ENCODE results near the gene PPWD1. TPM values are rescaled to one million over a fixed set of nuclear protein-coding genes. Genes with fewer than 3 reads are reported as not detected.

PPWD1 gene
- total and polyA plus RNA-seq, 5 donors from 2014 or later: 31.7 to 93.8 (median 38.0) TPM

DNA sequence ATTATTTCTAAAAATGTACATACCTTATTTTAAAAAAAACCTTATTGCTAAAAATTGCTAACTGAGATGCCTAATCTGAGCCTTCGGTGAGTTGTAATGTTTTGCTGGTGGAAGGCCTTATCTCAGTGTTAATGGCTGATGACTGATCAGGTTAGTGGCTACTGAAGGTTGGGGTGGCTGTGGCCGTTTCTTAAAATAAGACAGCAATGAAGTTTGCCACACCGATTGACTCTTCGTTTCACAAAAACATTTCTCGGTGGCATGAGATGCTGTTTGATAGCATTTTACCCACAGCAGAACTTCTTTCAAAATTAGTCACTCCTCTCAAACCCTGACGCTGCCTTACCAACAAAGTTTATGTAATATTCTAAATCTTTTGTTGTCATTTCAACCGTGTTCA is 14.8 kb upstream of the PPWD1 start:
- Histone ChIP-seq H3K27ac (ENCODE audit: insufficient read depth, low read length, poor library complexity, severe bottlenecking) (peak overlapping the region; percentile 41), H3K9me3 (ENCODE audit: control insufficient read depth in 2 of 2, low read length in 2 of 2) (no peaks in the 10 kb centered on the region), H3K4me3 (ENCODE audit: low read depth, low read length) (no peak overlapping the region), H3K4me1 (ENCODE audit: control insufficient read depth, insufficient read depth, low read length, poor library complexity, severe bottlenecking) (peaks cover 3% of the 10 kb centered on the region), H3K36me3 (ENCODE audit: control insufficient read depth, insufficient read depth, low read length) (peaks cover 34% of the 10 kb centered on the region), H3K27me3 (ENCODE audit: control insufficient read depth, insufficient read depth, low read length) (no peaks in the 10 kb centered on the region)
- H3K36me3 Mint-ChIP-seq: peaks cover 48% of the 10 kb centered on the region
- H3K9me3 Mint-ChIP-seq: no peaks in the 10 kb centered on the region
- peak overlapping the region in 2 of 3 donors; percentile 15 to 70 for H3K27ac Mint-ChIP-seq
- peaks cover 14 to 31% (median 23%) of the 10 kb centered on the region in 4 donors for H3K4me1 Mint-ChIP-seq
- no peaks in the 10 kb centered on the region for H3K27me3 Mint-ChIP-seq
- H3K4me3 Mint-ChIP-seq: no peak overlapping the region
- no peak for ATAC-seq (ENCODE audit: low read depth in 2 of 2)
- DNase-seq: peak in 1 of 3 donors; percentile 59

DNA sequence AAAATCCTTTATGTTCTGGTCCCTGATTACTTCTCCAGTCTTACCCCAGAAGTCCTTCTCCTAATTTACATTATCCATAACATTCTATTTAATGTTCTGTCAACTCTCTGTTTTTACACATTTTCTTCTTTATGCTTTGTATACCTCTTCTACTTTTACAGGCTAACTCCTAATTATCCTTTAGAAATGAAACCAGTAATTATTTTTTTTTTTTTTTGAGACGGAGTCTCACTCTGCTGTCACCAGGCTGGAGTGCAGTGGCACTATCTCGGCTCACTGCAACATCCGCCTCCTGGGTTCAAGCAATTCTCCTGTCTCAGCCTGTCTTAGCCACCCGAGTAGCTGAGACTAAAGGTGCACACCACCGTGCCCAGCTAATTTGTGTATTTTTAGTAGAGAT is 9.2 kb upstream of the PPWD1 start:
- no peaks in the 10 kb centered on the region for H3K27me3 Mint-ChIP-seq
- H3K36me3 ChIP-seq (ENCODE audit: control insufficient read depth, insufficient read depth, low read length): peaks cover 43% of the 10 kb centered on the region
- H3K4me3 ChIP-seq (ENCODE audit: low read depth, low read length): no peak overlapping the region
- H3K27ac Mint-ChIP-seq: peak overlapping the region in 2 of 3 donors; percentile 5 to 62
- no peaks in the 10 kb centered on the region for H3K4me1 ChIP-seq (ENCODE audit: control insufficient read depth, insufficient read depth, low read length, poor library complexity, severe bottlenecking)
- peaks cover 54% of the 10 kb centered on the region for H3K36me3 Mint-ChIP-seq
- H3K27ac ChIP-seq (ENCODE audit: insufficient read depth, low read length, poor library complexity, severe bottlenecking): no peak overlapping the region
- H3K4me3 Mint-ChIP-seq: no peak overlapping the region
- H3K4me1 Mint-ChIP-seq: peaks cover 30 to 43% (median 36%) of the 10 kb centered on the region in 4 donors
- ATAC-seq (ENCODE audit: low read depth in 2 of 2) (no peak), DNase-seq (no peak)
- H3K9me3 ChIP-seq (ENCODE audit: control insufficient read depth in 2 of 2, low read length in 2 of 2): no peaks in the 10 kb centered on the region
- H3K27me3 ChIP-seq (ENCODE audit: control insufficient read depth, insufficient read depth, low read length): no peaks in the 10 kb centered on the region
- H3K9me3 Mint-ChIP-seq: no peaks in the 10 kb centered on the region

DNA sequence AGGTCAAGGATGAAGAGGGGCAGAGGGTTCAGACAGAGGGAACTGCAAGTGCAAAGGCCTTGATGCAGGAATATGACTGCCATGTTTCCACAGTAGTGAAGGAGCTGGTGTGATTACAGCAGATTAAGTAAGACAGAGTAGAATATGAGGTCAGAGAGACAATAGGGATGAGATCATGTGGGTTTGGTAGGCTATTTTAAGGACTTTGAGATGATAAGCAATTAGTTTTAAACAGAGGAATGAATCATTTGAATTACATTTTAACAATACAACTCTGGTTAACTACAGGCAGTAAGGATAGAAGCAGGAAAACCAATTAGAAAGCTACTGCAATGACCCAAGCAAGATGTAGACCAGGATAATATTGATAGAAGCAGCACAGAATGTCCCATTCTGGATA is 7.8 kb upstream of the PPWD1 start:
- DNase-seq (no peak), ATAC-seq (ENCODE audit: low read depth in 2 of 2) (no peak)
- Mint-ChIP-seq H3K27me3 (no peaks in the 10 kb centered on the region), H3K36me3 (peaks cover 47% of the 10 kb centered on the region), H3K27ac (peak overlapping the region; percentile 17 to 43 (median 42)), H3K9me3 (no peaks in the 10 kb centered on the region), H3K4me3 (peak overlapping the region in 2 of 4 donors; percentile 12 to 35), H3K4me1 (peaks cover 28 to 48% (median 34%) of the 10 kb centered on the region in 4 donors)
- Histone ChIP-seq H3K36me3 (ENCODE audit: control insufficient read depth, insufficient read depth, low read length) (peaks cover 35% of the 10 kb centered on the region), H3K27ac (ENCODE audit: insufficient read depth, low read length, poor library complexity, severe bottlenecking) (no peak overlapping the region), H3K9me3 (ENCODE audit: control insufficient read depth in 2 of 2, low read length in 2 of 2) (no peaks in the 10 kb centered on the region), H3K4me3 (ENCODE audit: low read depth, low read length) (no peak overlapping the region), H3K27me3 (ENCODE audit: control insufficient read depth, insufficient read depth, low read length) (no peaks in the 10 kb centered on the region), H3K4me1 (ENCODE audit: control insufficient read depth, insufficient read depth, low read length, poor library complexity, severe bottlenecking) (no peaks in the 10 kb centered on the region)

DNA sequence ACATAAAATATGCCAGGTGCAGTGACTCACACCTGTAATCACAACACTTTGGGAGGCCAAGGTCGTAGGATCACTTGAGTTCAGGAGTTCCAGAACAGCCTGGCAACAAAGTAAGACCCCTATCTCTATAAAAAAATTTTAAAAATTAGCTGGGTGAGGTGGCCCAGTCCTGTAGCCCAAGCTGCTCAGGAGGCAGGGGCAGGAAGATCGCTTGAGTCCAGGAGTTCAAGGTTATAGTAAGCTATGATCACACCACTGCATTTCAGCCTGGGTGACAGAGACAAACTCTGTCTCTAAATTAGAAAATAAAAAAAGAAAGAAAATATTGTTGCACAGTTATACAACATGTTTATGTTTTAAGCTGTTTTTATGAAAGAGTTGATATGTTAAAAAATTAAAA is 6.9 kb upstream of the PPWD1 start:
- Mint-ChIP-seq H3K4me3 (peak overlapping the region in 1 of 4 donors; percentile 63), H3K36me3 (peaks cover 40% of the 10 kb centered on the region), H3K27me3 (no peaks in the 10 kb centered on the region), H3K9me3 (no peaks in the 10 kb centered on the region), H3K4me1 (peaks cover 31 to 49% (median 35%) of the 10 kb centered on the region in 4 donors), H3K27ac (no peak overlapping the region)
- Histone ChIP-seq H3K4me3 (ENCODE audit: low read depth, low read length) (no peak overlapping the region), H3K27me3 (ENCODE audit: control insufficient read depth, insufficient read depth, low read length) (no peaks in the 10 kb centered on the region), H3K36me3 (ENCODE audit: control insufficient read depth, insufficient read depth, low read length) (peaks cover 29% of the 10 kb centered on the region), H3K9me3 (ENCODE audit: control insufficient read depth in 2 of 2, low read length in 2 of 2) (no peaks in the 10 kb centered on the region), H3K4me1 (ENCODE audit: control insufficient read depth, insufficient read depth, low read length, poor library complexity, severe bottlenecking) (peaks cover 2% of the 10 kb centered on the region), H3K27ac (ENCODE audit: insufficient read depth, low read length, poor library complexity, severe bottlenecking) (no peak overlapping the region)
- ATAC-seq (ENCODE audit: low read depth in 2 of 2) (no peak), DNase-seq (no peak)

DNA sequence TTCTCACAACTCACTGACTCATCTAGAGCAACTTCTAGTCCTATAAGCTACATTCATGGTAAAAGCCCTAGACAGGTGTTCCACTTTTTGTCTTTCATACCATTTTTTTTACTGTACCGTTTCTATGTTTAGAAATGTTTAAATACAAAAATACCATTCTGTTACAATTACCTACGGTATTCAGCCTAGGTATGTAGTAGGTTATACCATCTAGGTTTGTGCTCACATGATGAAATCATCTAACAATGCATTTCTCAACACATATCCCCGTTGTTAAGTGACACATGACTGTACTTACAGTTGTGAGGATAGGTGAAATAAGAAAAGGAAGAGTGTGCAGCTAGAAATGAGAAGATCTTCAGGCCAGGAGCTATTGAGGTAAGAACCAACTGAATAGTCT is 6.4 kb upstream of the PPWD1 start:
- DNase-seq: no peak
- peak overlapping the region in 1 of 3 donors; percentile 9 for H3K27ac Mint-ChIP-seq
- peaks cover 40% of the 10 kb centered on the region for H3K36me3 Mint-ChIP-seq
- no peaks in the 10 kb centered on the region for H3K27me3 ChIP-seq (ENCODE audit: control insufficient read depth, insufficient read depth, low read length)
- no peaks in the 10 kb centered on the region for H3K27me3 Mint-ChIP-seq
- H3K36me3 ChIP-seq (ENCODE audit: control insufficient read depth, insufficient read depth, low read length): peaks cover 29% of the 10 kb centered on the region
- peak overlapping the region in 1 of 4 donors; percentile 63 for H3K4me3 Mint-ChIP-seq
- H3K9me3 ChIP-seq (ENCODE audit: control insufficient read depth in 2 of 2, low read length in 2 of 2): no peaks in the 10 kb centered on the region
- peaks cover 36 to 54% (median 37%) of the 10 kb centered on the region in 4 donors for H3K4me1 Mint-ChIP-seq
- H3K27ac ChIP-seq (ENCODE audit: insufficient read depth, low read length, poor library complexity, severe bottlenecking): no peak overlapping the region
- no peaks in the 10 kb centered on the region for H3K9me3 Mint-ChIP-seq
- no peak overlapping the region for H3K4me3 ChIP-seq (ENCODE audit: low read depth, low read length)
- no peak for ATAC-seq (ENCODE audit: low read depth in 2 of 2)
- H3K4me1 ChIP-seq (ENCODE audit: control insufficient read depth, insufficient read depth, low read length, poor library complexity, severe bottlenecking): peaks cover 8% of the 10 kb centered on the region

DNA sequence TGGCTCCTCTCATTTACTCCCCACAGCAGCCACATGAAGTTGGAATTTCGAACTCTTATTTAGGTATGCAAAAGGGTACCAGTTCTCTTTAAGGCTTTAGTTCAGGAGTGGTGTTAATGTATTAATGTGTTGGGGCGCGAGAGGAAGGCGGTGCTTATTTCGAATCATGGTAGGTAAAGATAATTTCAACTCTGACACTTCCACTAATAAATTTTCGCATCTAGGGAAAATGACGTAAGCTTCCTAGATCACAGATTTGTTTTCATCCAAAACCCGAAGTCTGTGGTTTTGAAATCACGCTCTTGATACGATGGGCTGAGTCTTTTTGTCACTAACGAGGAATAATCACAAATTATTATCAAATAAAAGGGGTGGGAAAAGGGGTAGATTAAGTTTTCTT is 681 bp downstream of the PPWD1 start:
- Histone ChIP-seq H3K4me1 (ENCODE audit: control insufficient read depth, insufficient read depth, low read length, poor library complexity, severe bottlenecking) (peaks cover 38% of the 10 kb centered on the region), H3K27me3 (ENCODE audit: control insufficient read depth, insufficient read depth, low read length) (no peaks in the 10 kb centered on the region), H3K27ac (ENCODE audit: insufficient read depth, low read length, poor library complexity, severe bottlenecking) (peak overlapping the region; percentile 95), H3K4me3 (ENCODE audit: low read depth, low read length) (peak overlapping the region; percentile 99), H3K36me3 (ENCODE audit: control insufficient read depth, insufficient read depth, low read length) (peaks cover 12% of the 10 kb centered on the region), H3K9me3 (ENCODE audit: control insufficient read depth in 2 of 2, low read length in 2 of 2) (no peaks in the 10 kb centered on the region)
- Mint-ChIP-seq H3K36me3 (peaks cover 16% of the 10 kb centered on the region), H3K4me1 (peaks cover 23 to 74% (median 57%) of the 10 kb centered on the region in 4 donors), H3K27ac (peak overlapping the region; percentile 96 to 100 (median 99)), H3K4me3 (peak overlapping the region; percentile 94 to 99 (median 97)), H3K9me3 (no peaks in the 10 kb centered on the region), H3K27me3 (no peaks in the 10 kb centered on the region)
- ATAC-seq (ENCODE audit: low read depth in 2 of 2) (no peak), DNase-seq (peak in 1 of 3 donors; percentile 46)

DNA sequence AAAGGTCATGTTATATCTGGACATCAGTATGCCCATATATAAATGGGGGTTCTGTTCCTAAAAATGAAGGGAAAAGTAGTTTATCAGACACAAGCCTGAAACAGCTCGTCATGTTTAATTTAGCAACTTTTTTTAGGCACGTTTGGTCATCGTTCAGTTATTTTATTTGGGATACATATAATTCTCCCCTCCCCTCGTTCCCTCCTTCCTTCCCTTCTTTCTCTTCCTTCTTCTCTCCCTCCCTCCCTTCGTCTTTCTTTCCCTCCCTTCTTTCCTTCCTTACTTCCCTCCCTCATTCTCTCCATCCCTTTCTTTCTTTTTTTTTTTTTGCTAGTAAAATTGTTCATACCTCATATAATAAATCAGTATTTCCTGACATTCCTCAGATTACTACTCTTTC is 3.4 kb downstream of the PPWD1 start:
- H3K27me3 Mint-ChIP-seq: no peaks in the 10 kb centered on the region
- H3K36me3 Mint-ChIP-seq: peaks cover 18% of the 10 kb centered on the region
- peaks cover 18 to 72% (median 59%) of the 10 kb centered on the region in 4 donors for H3K4me1 Mint-ChIP-seq

DNA sequence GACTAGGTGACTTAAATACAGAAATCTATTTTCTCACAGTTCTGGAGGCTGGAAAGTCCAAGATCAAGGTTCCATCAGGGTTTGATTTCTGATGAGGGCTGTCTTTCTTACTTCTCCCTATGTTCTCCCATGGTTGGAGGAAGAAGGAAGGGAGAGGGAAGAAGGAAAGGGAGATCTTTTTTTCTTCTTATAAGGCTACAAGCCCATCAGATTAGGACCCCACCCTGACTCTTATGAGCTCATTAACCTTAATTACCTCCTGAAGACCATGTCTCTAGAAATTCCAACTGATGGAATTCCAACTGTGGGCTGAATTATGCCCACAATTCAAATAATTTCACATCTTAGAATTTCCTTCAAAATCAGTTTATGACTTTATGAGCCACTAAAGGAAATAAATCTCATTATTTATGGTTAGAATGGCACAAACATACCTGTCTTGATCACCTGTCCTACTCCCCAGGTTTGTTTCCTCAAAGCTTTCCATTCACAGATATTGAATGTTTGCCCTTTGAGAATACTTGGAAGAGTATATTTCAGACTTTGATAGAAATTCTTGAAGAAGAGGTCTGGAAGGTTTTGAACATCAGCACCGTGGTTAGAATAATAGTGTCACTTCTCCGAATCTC is 7.6 kb downstream of the PPWD1 start:
- peaks cover 54% of the 10 kb centered on the region for H3K36me3 ChIP-seq (ENCODE audit: control insufficient read depth, insufficient read depth, low read length)

More for the DNA sequence above, 3.4 kb downstream of the PPWD1 start:
- H3K27me3 ChIP-seq (ENCODE audit: control insufficient read depth, insufficient read depth, low read length): no peaks in the 10 kb centered on the region
- DNase-seq (no peak), ATAC-seq (ENCODE audit: low read depth in 2 of 2) (no peak)
- peaks cover 32% of the 10 kb centered on the region for H3K36me3 ChIP-seq (ENCODE audit: control insufficient read depth, insufficient read depth, low read length)
- Mint-ChIP-seq H3K27ac (peak overlapping the region in 1 of 3 donors; percentile 63), H3K9me3 (no peaks in the 10 kb centered on the region), H3K4me3 (peak overlapping the region in 1 of 4 donors; percentile 13)
- no peaks in the 10 kb centered on the region for H3K9me3 ChIP-seq (ENCODE audit: control insufficient read depth in 2 of 2, low read length in 2 of 2)
- H3K27ac ChIP-seq (ENCODE audit: insufficient read depth, low read length, poor library complexity, severe bottlenecking): no peak overlapping the region
- peak overlapping the region; percentile 7 for H3K4me3 ChIP-seq (ENCODE audit: low read depth, low read length)
- H3K4me1 ChIP-seq (ENCODE audit: control insufficient read depth, insufficient read depth, low read length, poor library complexity, severe bottlenecking): peaks cover 32% of the 10 kb centered on the region

More for the DNA sequence above, 7.6 kb downstream of the PPWD1 start:
- peaks cover 26 to 71% (median 56%) of the 10 kb centered on the region in 4 donors for H3K4me1 Mint-ChIP-seq
- H3K4me3 Mint-ChIP-seq: no peak overlapping the region
- H3K27me3 Mint-ChIP-seq: no peaks in the 10 kb centered on the region
- no peak for DNase-seq
- ATAC-seq (ENCODE audit: low read depth in 2 of 2): no peak
- Histone ChIP-seq H3K4me1 (ENCODE audit: control insufficient read depth, insufficient read depth, low read length, poor library complexity, severe bottlenecking) (peaks cover under 1% of the 10 kb centered on the region), H3K27ac (ENCODE audit: insufficient read depth, low read length, poor library complexity, severe bottlenecking) (no peak overlapping the region), H3K4me3 (ENCODE audit: low read depth, low read length) (no peak overlapping the region), H3K27me3 (ENCODE audit: control insufficient read depth, insufficient read depth, low read length) (no peaks in the 10 kb centered on the region), H3K9me3 (ENCODE audit: control insufficient read depth in 2 of 2, low read length in 2 of 2) (no peaks in the 10 kb centered on the region)
- no peak overlapping the region for H3K27ac Mint-ChIP-seq
- H3K9me3 Mint-ChIP-seq: no peaks in the 10 kb centered on the region
- peaks cover 45% of the 10 kb centered on the region for H3K36me3 Mint-ChIP-seq

All from CD4-positive, CD25-positive, alpha-beta regulatory T cell (primary cell).